Ovary (tissue), 3 donors: ENCODE measurements around the gene CERT1.

Source experiments
- CTCF ChIP-seq, 3 donors: fragments of 450-650 bp in 2 of 3; fragments of 200-600 bp in 1 of 3; IDR thresholded peaks; one replicate each; pipeline versions ENCODE4 v1.5.1 to v1.8.0; 2016 to 2022; ENCODE audit warnings: antibody characterized with exemption in 3 of 3, mild to moderate bottlenecking in 1 of 3
- EP300 ChIP-seq: sonication (generic); formaldehyde crosslinking; IDR thresholded peaks from one replicate; pipeline ENCODE4 v1.6.1; 2017; ENCODE audit warnings: antibody characterized with exemption
- POLR2A ChIP-seq: fragments of 450-650 bp; IDR thresholded peaks from one replicate; pipeline ENCODE4 v1.6.1; 2017; ENCODE audit warnings: antibody characterized with exemption, mild to moderate bottlenecking, moderate library complexity
- donor health status: DM: no; HTN: no; CAD: no.

- no peak for TF ChIP-seq EP300
- TF ChIP-seq POLR2A, result no peak
- no peak for TF ChIP-seq CTCF (IDR thresholded peaks at IDR 0.05)
Observed at GRCh38 chr5:75362474-75362975, 148.9 kb downstream of the CERT1 start.
